ENCODE measurements around the gene JADE3. TPM values are rescaled to one million over a fixed set of nuclear protein-coding genes. Genes with fewer than 3 reads are reported as not detected.

The JADE3 gene
- total RNA-seq, 6 experiments from 2014 or later: 5.1 to 7.3 (median 5.9) TPM

DNA sequence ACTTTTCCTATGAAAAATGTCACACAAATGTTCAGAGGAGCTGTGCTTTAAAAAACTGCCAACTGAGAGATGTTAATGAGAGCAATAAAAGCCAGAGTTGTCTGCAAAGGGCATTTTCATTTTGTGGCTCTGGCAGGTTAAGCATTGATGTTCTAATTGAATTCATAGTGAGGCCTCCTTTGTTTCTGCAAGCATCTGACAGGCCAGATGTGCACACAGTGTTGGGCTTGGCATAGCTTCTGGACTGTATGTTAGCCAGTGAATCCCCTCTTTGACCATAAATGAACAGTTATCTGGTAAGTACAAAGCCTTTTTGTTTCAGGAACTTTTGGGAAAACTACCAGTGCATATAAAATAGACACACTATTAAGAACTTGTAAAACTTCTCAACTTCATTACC is 81.9 kb downstream of the JADE3 start:
- Mint-ChIP-seq H3K27me3 (ENCODE audit: insufficient read depth) (no peaks in the 10 kb centered on the region), H3K4me3 (no peak overlapping the region), H3K4me1 (ENCODE audit: low read depth) (peaks cover 6% of the 10 kb centered on the region), H3K27ac (no peak overlapping the region), H3K9me3 (no peaks in the 10 kb centered on the region; the same call in 1 of the 2 replicates), H3K36me3 (ENCODE audit: low read depth) (peaks cover 10% of the 10 kb centered on the region)
- no peak for DNase-seq
- TF ChIP-seq, protein P1, sequence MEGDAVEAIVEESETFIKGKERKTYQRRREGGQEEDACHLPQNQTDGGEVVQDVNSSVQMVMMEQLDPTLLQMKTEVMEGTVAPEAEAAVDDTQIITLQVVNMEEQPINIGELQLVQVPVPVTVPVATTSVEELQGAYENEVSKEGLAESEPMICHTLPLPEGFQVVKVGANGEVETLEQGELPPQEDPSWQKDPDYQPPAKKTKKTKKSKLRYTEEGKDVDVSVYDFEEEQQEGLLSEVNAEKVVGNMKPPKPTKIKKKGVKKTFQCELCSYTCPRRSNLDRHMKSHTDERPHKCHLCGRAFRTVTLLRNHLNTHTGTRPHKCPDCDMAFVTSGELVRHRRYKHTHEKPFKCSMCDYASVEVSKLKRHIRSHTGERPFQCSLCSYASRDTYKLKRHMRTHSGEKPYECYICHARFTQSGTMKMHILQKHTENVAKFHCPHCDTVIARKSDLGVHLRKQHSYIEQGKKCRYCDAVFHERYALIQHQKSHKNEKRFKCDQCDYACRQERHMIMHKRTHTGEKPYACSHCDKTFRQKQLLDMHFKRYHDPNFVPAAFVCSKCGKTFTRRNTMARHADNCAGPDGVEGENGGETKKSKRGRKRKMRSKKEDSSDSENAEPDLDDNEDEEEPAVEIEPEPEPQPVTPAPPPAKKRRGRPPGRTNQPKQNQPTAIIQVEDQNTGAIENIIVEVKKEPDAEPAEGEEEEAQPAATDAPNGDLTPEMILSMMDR (IDR thresholded peaks at IDR 0.05): no peak

DNA sequence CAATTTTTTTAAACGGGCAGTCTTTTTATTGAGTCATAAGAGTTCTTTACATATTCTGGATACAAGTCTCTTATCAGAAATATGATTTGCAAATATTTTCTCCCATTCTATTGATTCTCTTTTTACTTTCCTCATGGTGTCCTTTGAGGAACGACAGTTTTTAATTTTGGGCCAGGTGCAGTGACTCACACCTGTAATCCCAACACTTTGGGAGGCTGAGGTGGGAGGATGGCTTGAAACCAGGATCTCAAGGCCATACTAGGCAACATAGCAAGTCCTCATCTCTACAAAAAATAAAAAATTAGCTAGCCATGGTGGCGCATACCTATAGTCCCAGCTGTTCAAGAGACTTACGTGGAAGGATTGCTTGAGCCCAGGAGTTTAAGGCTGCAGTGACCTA is 99.9 kb downstream of the JADE3 start:
- no peaks in the 10 kb centered on the region for H3K27me3 Mint-ChIP-seq (ENCODE audit: insufficient read depth)
- TF ChIP-seq, protein P1 (IDR thresholded peaks at IDR 0.05): no peak
- DNase-seq: no peak

DNA sequence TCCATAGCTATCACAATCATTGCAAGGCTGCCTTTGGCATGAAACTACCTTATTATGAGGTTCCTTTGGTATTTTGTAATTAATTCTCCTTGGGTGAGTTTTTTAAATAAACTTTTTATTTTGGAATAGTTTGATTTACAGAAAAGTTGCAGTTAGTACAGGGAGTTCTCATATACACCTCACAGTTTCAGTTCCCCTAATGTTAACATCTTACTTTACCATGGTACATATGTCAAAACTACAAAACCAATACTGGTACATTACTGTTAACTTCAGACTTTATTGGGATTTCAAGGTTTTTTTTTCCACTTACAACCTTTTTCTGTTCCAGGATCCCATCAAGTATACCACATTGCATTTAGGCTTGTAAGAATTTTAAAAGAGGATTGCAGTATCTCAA is 114.0 kb downstream of the JADE3 start:
- Mint-ChIP-seq H3K27me3 (ENCODE audit: insufficient read depth) (no peaks in the 10 kb centered on the region), H3K9me3 (no peaks in the 10 kb centered on the region), H3K27ac (no peak overlapping the region), H3K36me3 (ENCODE audit: low read depth) (no peaks in the 10 kb centered on the region), H3K4me3 (no peak overlapping the region), H3K4me1 (ENCODE audit: low read depth) (no peaks in the 10 kb centered on the region)
- TF ChIP-seq, protein P1 (IDR thresholded peaks at IDR 0.05): no peak
- no peak for DNase-seq

More for the DNA sequence above, 99.9 kb downstream of the JADE3 start:
- no peaks in the 10 kb centered on the region for H3K9me3 Mint-ChIP-seq
- no peaks in the 10 kb centered on the region for H3K4me1 Mint-ChIP-seq (ENCODE audit: low read depth)
- no peak overlapping the region for H3K4me3 Mint-ChIP-seq
- H3K36me3 Mint-ChIP-seq (ENCODE audit: low read depth): no peaks in the 10 kb centered on the region
- H3K27ac Mint-ChIP-seq: no peak overlapping the region

DNA sequence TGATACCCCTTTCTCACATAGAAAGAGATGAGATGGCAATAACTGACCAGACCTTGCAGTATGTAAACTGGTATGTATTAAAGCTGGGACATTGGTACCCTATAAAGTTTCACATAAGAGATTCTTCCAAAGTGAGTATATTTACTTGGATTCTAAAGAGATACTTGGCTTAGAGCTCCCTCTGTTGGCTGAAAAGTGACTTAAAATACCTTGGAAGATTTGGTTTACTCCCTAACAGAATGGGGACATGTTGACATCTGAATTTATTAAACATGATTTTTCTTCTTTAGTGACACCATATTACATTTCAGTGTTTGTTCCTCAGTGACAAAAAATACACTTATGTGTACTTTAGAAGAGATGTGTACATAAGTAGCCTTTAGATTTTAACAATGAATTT is 118.1 kb downstream of the JADE3 start:
- TF ChIP-seq, protein P1 (IDR thresholded peaks at IDR 0.05): peak; percentile 78
- Mint-ChIP-seq H3K4me1 (ENCODE audit: low read depth) (no peaks in the 10 kb centered on the region), H3K9me3 (no peaks in the 10 kb centered on the region), H3K27me3 (ENCODE audit: insufficient read depth) (no peaks in the 10 kb centered on the region; the same call in 1 of the 2 replicates), H3K27ac (no peak overlapping the region), H3K36me3 (ENCODE audit: low read depth) (no peaks in the 10 kb centered on the region), H3K4me3 (no peak overlapping the region)
- peak; percentile 47 for DNase-seq

DNA sequence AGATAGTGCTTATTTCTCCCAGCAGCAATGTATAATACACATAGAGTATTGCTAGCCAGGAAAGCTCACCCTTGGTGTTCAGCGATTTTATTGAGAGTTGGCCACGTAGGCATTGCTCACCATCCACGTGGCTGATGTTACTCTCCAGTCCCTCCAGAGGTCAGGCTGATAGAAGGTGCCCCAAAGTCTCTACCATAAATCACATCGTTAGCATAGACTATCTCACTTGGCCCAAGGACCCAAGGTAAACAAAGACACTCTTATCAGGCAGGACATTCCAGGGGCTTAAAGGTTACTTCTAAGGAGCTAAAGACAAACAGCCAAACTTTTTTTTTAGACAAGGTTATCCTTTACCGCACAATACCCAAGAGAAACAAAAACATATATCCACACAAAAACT is 135.8 kb downstream of the JADE3 start:
- Mint-ChIP-seq H3K4me3 (no peak overlapping the region), H3K27ac (peak overlapping the region; percentile 51; the same call in 1 of the 2 replicates), H3K9me3 (no peaks in the 10 kb centered on the region), H3K36me3 (ENCODE audit: low read depth) (peaks cover 9% of the 10 kb centered on the region; the same call in 1 of the 2 replicates), H3K4me1 (ENCODE audit: low read depth) (peaks cover 6% of the 10 kb centered on the region; the same call in 1 of the 2 replicates), H3K27me3 (ENCODE audit: insufficient read depth) (no peaks in the 10 kb centered on the region)
- DNase-seq: no peak
- TF ChIP-seq, protein P1 (IDR thresholded peaks at IDR 0.05): no peak
